AG09319 (cell line): ENCODE measurements around the gene ICAM1.

ENCODE experiments used
- DNase-seq: peaks from one replicate; pipeline ENCODE4 v3.0.0-alpha.2; 2010; ENCODE audit warnings: low read depth; ENCODE audit errors: extremely low read depth
- TF ChIP-seq, protein P1 (sequence below): IDR thresholded peaks from 2 replicates; pipeline ENCODE4 v1.5.1; 2011; ENCODE audit warnings: low read depth, mild to moderate bottlenecking, inconsistent platforms, low read length, moderate library complexity

Gene ICAM1, protein sequence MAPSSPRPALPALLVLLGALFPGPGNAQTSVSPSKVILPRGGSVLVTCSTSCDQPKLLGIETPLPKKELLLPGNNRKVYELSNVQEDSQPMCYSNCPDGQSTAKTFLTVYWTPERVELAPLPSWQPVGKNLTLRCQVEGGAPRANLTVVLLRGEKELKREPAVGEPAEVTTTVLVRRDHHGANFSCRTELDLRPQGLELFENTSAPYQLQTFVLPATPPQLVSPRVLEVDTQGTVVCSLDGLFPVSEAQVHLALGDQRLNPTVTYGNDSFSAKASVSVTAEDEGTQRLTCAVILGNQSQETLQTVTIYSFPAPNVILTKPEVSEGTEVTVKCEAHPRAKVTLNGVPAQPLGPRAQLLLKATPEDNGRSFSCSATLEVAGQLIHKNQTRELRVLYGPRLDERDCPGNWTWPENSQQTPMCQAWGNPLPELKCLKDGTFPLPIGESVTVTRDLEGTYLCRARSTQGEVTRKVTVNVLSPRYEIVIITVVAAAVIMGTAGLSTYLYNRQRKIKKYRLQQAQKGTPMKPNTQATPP

DNA sequence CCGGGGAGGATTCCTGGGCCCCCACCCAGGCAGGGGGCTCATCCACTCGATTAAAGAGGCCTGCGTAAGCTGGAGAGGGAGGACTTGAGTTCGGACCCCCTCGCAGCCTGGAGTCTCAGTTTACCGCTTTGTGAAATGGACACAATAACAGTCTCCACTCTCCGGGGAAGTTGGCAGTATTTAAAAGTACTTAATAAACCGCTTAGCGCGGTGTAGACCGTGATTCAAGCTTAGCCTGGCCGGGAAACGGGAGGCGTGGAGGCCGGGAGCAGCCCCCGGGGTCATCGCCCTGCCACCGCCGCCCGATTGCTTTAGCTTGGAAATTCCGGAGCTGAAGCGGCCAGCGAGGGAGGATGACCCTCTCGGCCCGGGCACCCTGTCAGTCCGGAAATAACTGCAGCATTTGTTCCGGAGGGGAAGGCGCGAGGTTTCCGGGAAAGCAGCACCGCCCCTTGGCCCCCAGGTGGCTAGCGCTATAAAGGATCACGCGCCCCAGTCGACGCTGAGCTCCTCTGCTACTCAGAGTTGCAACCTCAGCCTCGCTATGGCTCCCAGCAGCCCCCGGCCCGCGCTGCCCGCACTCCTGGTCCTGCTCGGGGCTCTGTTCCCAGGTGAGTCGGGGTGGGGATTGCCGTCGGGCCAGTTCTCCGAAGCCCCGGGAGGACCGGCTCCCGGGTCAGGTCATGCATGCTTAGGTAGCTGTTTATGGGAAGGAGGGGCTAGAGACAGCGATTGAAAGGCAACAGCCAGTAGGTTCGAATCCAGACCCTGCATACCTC lies at the start of gene ICAM1:
Gene ICAM1 (plus strand): TSS at position 505 of the 779 bp plus-strand sequence. CDS start 40 bp downstream, at position 545.
- TF ChIP-seq, protein P1, sequence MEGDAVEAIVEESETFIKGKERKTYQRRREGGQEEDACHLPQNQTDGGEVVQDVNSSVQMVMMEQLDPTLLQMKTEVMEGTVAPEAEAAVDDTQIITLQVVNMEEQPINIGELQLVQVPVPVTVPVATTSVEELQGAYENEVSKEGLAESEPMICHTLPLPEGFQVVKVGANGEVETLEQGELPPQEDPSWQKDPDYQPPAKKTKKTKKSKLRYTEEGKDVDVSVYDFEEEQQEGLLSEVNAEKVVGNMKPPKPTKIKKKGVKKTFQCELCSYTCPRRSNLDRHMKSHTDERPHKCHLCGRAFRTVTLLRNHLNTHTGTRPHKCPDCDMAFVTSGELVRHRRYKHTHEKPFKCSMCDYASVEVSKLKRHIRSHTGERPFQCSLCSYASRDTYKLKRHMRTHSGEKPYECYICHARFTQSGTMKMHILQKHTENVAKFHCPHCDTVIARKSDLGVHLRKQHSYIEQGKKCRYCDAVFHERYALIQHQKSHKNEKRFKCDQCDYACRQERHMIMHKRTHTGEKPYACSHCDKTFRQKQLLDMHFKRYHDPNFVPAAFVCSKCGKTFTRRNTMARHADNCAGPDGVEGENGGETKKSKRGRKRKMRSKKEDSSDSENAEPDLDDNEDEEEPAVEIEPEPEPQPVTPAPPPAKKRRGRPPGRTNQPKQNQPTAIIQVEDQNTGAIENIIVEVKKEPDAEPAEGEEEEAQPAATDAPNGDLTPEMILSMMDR = no peak
- DNase-seq = no peak

DNA sequence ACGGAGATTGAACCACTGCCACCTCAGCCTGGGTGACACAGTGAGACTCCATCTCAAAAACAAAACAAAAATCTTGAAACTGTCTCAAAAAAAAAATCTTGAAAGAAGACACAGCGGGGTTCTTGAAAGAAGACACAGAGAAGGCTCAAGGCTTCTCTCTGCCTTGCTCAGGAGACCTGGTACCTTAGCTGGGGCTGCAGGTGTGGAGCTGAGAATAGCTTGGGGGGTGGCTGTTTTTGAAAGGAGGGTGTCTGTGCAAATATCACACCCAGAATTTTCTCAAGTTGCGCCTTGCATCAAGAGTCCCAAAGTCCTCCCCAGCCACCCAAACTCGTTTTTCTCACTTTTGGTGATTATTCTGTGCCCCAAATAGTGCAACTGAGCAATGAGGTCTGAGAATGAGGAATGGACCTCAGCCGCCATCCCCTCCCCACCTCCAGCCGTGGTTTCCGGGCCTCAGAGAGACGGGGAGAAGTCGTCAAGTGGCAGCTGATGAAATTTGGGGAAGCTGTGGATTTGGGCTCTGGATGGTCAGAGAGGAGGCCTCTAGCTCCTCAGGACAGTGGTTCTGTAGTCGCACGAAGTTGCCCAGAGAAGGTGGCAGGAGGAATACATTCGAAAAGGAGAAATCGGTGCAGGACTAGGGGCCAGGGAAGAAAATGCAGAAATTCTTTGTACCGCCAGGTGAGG lies 48.6 kb upstream of the ICAM1 start:
- TF ChIP-seq, protein P1 = no peak
- DNase-seq = no peak

DNA sequence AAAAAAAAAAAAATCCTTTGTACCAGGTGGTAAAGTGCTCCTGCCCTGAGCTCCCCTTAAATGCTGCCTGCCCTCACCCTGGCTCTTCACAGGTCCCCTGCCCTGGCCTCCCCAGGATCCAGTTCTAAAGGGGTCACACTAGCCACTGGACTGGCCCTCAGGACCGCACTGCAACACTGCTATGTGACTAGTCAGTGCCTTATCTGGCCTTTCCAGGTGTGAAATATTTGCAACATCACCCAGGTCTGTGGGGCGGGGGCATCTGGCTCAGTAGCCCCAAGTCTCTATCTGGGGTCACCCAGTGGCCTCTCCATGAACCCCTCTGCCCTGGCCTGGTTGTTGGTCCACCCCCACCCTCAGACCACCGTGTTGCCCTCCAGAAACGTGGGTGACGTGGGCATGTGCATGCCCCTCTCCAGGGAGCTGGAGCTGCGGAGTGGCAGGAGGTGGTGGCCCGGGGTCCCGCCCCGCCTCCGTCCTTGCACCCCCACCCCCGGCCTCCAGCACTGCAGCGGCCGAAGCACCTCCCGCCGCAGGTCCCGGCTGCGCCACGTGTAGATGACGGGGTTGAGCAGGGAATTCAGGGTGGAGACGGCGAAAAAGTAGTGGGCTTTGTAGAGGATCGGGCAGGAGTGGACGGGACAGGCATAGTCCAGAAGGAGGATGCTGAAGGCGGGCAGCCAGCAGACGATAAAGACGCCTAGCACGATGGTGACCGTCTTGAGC lies 47.3 kb upstream of the ICAM1 start:
- DNase-seq = no peak
- TF ChIP-seq, protein P1 = no peak

DNA sequence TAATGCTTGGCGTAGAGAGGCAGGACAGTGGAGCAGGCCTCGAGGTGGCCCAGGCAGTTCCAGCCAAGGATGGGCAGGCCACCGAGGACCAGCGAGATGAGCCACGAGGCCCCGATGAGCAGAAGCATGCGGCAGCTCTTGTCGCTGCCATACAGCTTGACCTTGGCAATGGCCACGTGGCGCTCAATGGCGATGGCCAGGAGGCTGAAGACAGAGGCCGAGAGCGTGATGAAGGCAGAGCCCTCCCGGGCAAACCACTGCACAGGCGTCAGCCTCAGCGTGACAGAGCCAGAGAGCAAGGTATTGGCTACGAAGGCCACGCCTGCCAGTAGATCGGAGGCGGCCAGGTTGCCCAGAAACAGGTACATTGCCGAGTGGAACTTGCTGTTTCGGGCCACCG lies 46.6 kb upstream of the ICAM1 start:
- no peak for DNase-seq
- TF ChIP-seq, protein P1 = no peak

DNA sequence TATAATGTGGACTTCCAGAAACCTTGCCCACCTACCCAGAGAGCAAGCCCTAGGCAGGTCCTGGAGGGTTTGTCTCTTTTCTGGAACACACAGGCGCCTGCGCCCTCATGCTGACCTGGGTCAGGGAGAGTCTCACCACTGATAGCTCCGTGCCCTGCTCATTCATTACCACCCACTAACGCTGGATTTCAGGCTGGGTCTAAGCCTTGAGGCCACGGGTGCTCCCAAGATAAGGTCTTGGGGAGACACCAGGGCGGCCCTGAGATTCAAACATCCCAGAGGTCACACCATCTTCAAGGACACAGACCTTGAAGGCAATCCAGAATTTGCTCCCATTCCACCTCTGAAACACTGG lies 44.9 kb upstream of the ICAM1 start:
- no peak for DNase-seq
- TF ChIP-seq, protein P1 = no peak

DNA sequence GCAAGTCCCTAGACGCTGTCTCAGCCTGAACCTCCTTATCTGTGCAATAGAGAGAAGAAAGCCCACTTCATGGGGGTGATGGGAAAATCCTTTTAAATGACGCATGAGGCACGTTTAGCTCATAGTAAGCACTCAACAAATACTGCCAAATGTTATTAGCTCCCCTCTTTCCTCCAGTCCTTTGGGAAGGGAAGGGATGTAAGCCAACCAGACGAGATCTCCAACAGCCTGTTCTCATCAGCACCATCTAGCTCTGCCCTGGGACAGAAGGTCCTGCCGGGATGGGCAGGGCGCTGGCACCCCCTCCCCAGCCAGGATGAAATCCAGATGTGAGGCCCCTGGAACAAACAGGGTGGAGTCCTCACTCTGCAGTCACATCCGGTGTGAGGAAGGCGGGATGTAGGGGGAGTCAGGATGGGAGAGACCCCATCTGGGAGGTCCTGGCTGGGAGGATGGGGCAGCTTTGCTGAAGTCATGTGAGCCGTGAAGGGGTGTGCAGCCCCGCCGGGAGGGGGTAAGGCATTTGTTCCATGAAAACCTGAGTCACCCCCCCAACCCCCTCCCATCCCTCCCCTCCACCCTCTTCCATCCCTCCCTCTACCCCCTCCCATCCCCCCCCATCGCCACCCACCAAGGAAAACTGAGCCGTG lies 44.4 kb upstream of the ICAM1 start:
- peak; percentile 91 for DNase-seq
- TF ChIP-seq, protein P1 = no peak; the same call in 1 of the 2 replicates
